Measurements from ENCODE around the gene KNG1. TPM values are rescaled to one million over a fixed set of nuclear protein-coding genes. Genes with fewer than 3 reads are reported as not detected.

The KNG1 gene
- total and polyA plus RNA-seq, 4 experiments from 2014 or later, result not detected

- intact Hi-C loops (cut with micrococcal nuclease), result loop anchor here (1.0 to 5.0 kb wide), 2 partner anchors 10 to 343 kb away; no protein-coding TSS in a partner anchor
- H3K4me3 Mint-ChIP-seq, result peak overlapping the region in 2 of 8 donors; percentile 16 to 67
- peaks cover 50% of the 10 kb centered on the region for H3K4me1 ChIP-seq (ENCODE audit: insufficient read depth, low read length)
- no peak overlapping the region for H3K4me3 ChIP-seq (ENCODE audit: low read length in 2 of 2)
- ChIA-PET POLR2A (ENCODE audit: partially characterized antibody) (interaction anchor here (0.6 to 4.6 kb wide), 10 partner anchors 9 to 350 kb away, joined by 3 to 45 read pairs (median 4); partner anchors contain the start of genes RFC4 and RPL39L), CTCF (ENCODE audit: partially characterized antibody) (no interaction called here)
- peaks cover 60% of the 10 kb centered on the region for H3K36me3 ChIP-seq (ENCODE audit: insufficient read depth, low read length)
- DNase-seq, result peak in 3 of 5 donors; percentile 5 to 13 (median 8)
- H3K9me3 ChIP-seq (ENCODE audit: control insufficient read depth in 1 of 2, low read length in 2 of 2), result no peaks in the 10 kb centered on the region
- H3K27me3 Mint-ChIP-seq, result no peaks in the 10 kb centered on the region
- peaks cover 40 to 52% (median 48%) of the 10 kb centered on the region in 4 donors for H3K4me1 Mint-ChIP-seq
- peak overlapping the region in 6 of 7 donors; percentile 68 to 97 (median 80) for H3K27ac Mint-ChIP-seq
- H3K27me3 ChIP-seq (ENCODE audit: insufficient read depth, low read length), result no peaks in the 10 kb centered on the region
- H3K27ac ChIP-seq (ENCODE audit: low read depth, low read length), result no peak overlapping the region
- H3K9me3 Mint-ChIP-seq, result peaks cover 0 to 8% (median 0%) of the 10 kb centered on the region in 8 donors
- H3K36me3 Mint-ChIP-seq, result peaks cover 67 to 90% of the 10 kb centered on the region in 2 donors
Measured at GRCh38 chr3:186789554-186790260, 72.5 kb downstream of the KNG1 start.

DNA sequence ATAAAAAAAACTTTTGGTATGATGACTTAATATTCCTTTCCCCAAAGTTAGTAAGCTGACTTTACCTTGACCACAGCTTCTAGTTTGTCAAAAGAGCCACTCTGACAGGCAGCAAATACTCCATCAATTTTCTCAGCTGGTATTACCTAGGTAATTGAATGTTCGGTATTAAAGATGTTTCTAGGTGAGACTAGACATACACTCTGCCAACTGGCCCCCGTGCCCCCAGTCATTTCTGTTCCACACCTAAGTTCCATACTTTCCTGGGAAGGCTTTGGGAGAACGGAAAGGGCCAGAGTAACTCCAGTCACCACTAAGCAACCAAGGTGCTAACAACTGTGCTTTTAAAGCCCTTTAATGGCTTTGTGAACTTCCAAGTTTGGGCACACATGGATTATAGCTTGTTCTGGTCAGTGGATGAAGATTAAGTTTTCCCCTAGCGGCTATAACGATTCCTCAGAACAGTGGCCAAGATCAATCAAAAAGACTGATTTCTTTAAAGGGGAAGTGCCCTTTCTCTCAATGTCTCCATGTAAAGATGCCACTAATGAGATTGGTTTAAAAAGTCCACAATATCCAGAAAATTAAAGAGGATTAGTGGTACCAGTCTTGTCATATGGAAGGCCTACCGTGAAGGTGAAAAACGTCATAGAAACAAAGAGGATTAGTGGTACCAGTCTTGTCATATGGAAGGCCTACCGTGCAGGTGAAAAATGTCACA, 73.3 kb downstream of the KNG1 start:
- H3K36me3 Mint-ChIP-seq, result peaks cover 60 to 87% of the 10 kb centered on the region in 2 donors
- peak in 2 of 5 donors; percentile 8 to 23 for DNase-seq
- peaks cover 35 to 45% (median 42%) of the 10 kb centered on the region in 4 donors for H3K4me1 Mint-ChIP-seq
- H3K4me3 ChIP-seq (ENCODE audit: low read length in 2 of 2), result no peak overlapping the region
- no peaks in the 10 kb centered on the region for H3K9me3 ChIP-seq (ENCODE audit: control insufficient read depth in 1 of 2, low read length in 2 of 2)
- no peak overlapping the region for H3K27ac ChIP-seq (ENCODE audit: low read depth, low read length)
- H3K9me3 Mint-ChIP-seq, result peaks cover 0 to 7% (median 0%) of the 10 kb centered on the region in 8 donors
- POLR2A ChIA-PET (ENCODE audit: partially characterized antibody), result interaction anchor here (0.6 to 4.6 kb wide), 10 partner anchors 9 to 349 kb away, joined by 3 to 45 read pairs (median 4); partner anchors contain the start of genes RFC4 and RPL39L
- CTCF ChIA-PET (ENCODE audit: partially characterized antibody), result no interaction called here
- no peak overlapping the region for H3K4me3 Mint-ChIP-seq
- H3K36me3 ChIP-seq (ENCODE audit: insufficient read depth, low read length), result peaks cover 53% of the 10 kb centered on the region
- intact Hi-C loops (cut with micrococcal nuclease), result no loop called here
- H3K27ac Mint-ChIP-seq, result peak overlapping the region; percentile 33 to 97 (median 72)
- H3K27me3 Mint-ChIP-seq, result no peaks in the 10 kb centered on the region
- H3K27me3 ChIP-seq (ENCODE audit: insufficient read depth, low read length), result no peaks in the 10 kb centered on the region
- peaks cover 43% of the 10 kb centered on the region for H3K4me1 ChIP-seq (ENCODE audit: insufficient read depth, low read length)

Small RNA genes lying within 50 kb of the gene (microRNA-seq; reads per million reads assigned to microRNA genes)
- gene MIR1248 (ENCODE audit: borderline microRNAs expressed, borderline number of aligned reads, borderline replicate concordance), result 88.6 reads per million, percentile 66 among the genes with 10 or more reads in this experiment

Other genes with a start within 250 kb of the KNG1 start
- 10 to 100 TPM; 12.1 to 12.6 TPM for gene CRYGS, start 173.0 kb upstream of the KNG1 start, total RNA-seq
- 1 to 10 TPM in 1 of 2 donors, not detected in 1; 1.2 TPM for gene CRYGS, start 173.0 kb upstream of the KNG1 start, polyA plus RNA-seq
- 10 to 100 TPM; 20.4 to 21.0 TPM for gene TBCCD1, start 150.0 kb upstream of the KNG1 start, total RNA-seq
- 10 to 100 TPM; 20.1 to 28.6 TPM for gene TBCCD1, start 150.0 kb upstream of the KNG1 start, polyA plus RNA-seq
- 10 to 100 TPM; 34.0 to 38.6 TPM for gene DNAJB11, start 146.6 kb upstream of the KNG1 start, total RNA-seq
- 10 to 100 TPM; 37.6 to 40.0 TPM for gene DNAJB11, start 146.6 kb upstream of the KNG1 start, polyA plus RNA-seq
- not detected for gene AHSG, start 104.3 kb upstream of the KNG1 start, total RNA-seq
- gene AHSG, start 104.3 kb upstream of the KNG1 start, polyA plus RNA-seq, result not detected
- gene FETUB, start 77.0 kb upstream of the KNG1 start, total RNA-seq, result not detected
- gene FETUB, start 77.0 kb upstream of the KNG1 start, polyA plus RNA-seq, result not detected
- not detected for gene HRG, start 51.3 kb upstream of the KNG1 start, total RNA-seq
- not detected for gene HRG, start 51.3 kb upstream of the KNG1 start, polyA plus RNA-seq
- gene EIF4A2, start 66.2 kb downstream of the KNG1 start, total RNA-seq, result 100 to 1,000 TPM; 589 to 632 TPM
- 100 to 1,000 TPM; 242 to 270 TPM for gene EIF4A2, start 66.2 kb downstream of the KNG1 start, polyA plus RNA-seq
- gene RFC4, start 89.1 kb downstream of the KNG1 start, total RNA-seq, result 10 to 100 TPM; 21.5 to 24.6 TPM
- 10 to 100 TPM; 18.4 to 19.0 TPM for gene RFC4, start 89.1 kb downstream of the KNG1 start, polyA plus RNA-seq
- gene ADIPOQ, start 125.4 kb downstream of the KNG1 start, total RNA-seq, result not detected
- gene ADIPOQ, start 125.4 kb downstream of the KNG1 start, polyA plus RNA-seq, result not detected
- 100 to 1,000 TPM; 222 to 232 TPM for gene ST6GAL1, start 213.2 kb downstream of the KNG1 start, total RNA-seq
- gene ST6GAL1, start 213.2 kb downstream of the KNG1 start, polyA plus RNA-seq, result 100 to 1,000 TPM; 165 to 172 TPM

All from CD4-positive, alpha-beta memory T cell (primary cell).